ENCODE results near the gene GLRX3.

DNA sequence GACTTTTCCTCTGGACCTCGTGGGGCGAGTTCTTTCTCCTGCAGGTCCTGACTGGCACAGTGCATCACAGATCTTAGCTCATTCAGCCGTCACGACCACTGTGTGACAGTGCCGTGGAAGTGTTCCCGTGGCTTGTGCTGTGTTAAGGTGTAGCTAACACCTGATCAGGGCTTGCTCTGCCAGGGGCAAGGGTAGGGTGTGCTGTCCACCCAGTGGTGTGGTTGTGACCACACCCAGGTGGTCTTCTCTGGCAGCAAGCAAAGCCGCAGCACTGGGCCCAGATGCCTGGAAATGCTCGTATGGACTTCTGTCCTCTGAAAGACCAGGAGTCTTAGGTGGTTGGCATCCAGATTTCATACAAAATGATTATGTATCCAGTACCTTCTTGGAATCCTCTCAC, 86.2 kb downstream of the GLRX3 start:
- no peak for TF ChIP-seq EZH2 (IDR thresholded peaks at IDR 0.05; ENCODE audit: borderline replicate concordance, low read depth, low read length, severe bottlenecking)
- TF ChIP-seq, protein P1, sequence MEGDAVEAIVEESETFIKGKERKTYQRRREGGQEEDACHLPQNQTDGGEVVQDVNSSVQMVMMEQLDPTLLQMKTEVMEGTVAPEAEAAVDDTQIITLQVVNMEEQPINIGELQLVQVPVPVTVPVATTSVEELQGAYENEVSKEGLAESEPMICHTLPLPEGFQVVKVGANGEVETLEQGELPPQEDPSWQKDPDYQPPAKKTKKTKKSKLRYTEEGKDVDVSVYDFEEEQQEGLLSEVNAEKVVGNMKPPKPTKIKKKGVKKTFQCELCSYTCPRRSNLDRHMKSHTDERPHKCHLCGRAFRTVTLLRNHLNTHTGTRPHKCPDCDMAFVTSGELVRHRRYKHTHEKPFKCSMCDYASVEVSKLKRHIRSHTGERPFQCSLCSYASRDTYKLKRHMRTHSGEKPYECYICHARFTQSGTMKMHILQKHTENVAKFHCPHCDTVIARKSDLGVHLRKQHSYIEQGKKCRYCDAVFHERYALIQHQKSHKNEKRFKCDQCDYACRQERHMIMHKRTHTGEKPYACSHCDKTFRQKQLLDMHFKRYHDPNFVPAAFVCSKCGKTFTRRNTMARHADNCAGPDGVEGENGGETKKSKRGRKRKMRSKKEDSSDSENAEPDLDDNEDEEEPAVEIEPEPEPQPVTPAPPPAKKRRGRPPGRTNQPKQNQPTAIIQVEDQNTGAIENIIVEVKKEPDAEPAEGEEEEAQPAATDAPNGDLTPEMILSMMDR (IDR thresholded peaks at IDR 0.05; ENCODE audit: borderline replicate concordance, extremely low read depth, low read length, poor library complexity, severe bottlenecking) = no peak
